ENCODE results near the gene SEC11C.

The SEC11C gene

DNA sequence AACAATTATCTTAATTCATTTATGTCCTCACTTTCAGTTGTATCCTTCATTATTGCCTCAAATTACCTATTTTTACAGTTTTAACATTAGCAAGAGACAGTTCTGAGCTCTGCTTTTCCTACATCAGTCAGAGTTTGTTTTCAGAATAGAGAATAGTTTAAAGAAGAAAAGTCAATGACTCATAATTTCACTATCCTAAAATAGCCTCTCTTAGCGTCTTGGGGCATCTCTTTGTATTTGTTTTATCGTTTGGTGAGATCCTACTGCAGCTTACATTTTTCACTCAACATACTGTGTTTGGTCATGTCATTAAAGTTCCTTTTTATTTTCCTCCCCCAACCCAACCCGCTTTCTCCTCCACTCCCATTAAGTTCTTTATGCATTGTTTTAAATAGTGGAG, 3.8 kb downstream of the SEC11C start:
- no peak for DNase-seq (ENCODE audit: low spot score)
- TF ChIP-seq, protein P1, sequence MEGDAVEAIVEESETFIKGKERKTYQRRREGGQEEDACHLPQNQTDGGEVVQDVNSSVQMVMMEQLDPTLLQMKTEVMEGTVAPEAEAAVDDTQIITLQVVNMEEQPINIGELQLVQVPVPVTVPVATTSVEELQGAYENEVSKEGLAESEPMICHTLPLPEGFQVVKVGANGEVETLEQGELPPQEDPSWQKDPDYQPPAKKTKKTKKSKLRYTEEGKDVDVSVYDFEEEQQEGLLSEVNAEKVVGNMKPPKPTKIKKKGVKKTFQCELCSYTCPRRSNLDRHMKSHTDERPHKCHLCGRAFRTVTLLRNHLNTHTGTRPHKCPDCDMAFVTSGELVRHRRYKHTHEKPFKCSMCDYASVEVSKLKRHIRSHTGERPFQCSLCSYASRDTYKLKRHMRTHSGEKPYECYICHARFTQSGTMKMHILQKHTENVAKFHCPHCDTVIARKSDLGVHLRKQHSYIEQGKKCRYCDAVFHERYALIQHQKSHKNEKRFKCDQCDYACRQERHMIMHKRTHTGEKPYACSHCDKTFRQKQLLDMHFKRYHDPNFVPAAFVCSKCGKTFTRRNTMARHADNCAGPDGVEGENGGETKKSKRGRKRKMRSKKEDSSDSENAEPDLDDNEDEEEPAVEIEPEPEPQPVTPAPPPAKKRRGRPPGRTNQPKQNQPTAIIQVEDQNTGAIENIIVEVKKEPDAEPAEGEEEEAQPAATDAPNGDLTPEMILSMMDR (conservative IDR thresholded peaks at IDR 0.05; ENCODE audit: low read depth): no peak
- H3K27ac ChIP-seq: no peak overlapping the region
- ChIA-PET CTCF (no interaction called here), POLR2A (ENCODE audit: low non-redundant PET) (no interaction called here)

DNA sequence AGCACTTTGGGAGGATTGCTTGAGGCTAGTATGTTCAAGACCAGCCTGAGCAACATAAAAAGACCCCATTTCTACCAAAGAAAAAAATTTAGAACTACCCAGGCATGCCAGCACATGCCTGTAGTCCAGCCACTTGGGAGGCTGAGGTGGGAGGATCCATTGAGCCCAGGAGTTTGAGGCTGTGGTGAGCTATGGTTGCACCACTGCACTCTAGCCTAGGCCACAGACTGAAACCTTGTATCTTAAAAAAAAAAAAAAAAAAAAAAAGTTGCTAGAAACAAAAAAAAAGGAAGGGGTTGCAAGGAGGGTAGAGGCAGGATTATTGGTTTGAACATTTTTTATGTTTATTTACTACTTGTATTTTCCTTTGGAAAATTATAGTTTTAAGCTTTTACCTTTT, 4.8 kb downstream of the SEC11C start:
- DNase-seq (ENCODE audit: low spot score): no peak
- ChIA-PET POLR2A (ENCODE audit: low non-redundant PET) (no interaction called here), CTCF (no interaction called here)
- H3K27ac ChIP-seq: no peak overlapping the region
- TF ChIP-seq, protein P1 (conservative IDR thresholded peaks at IDR 0.05; ENCODE audit: low read depth): no peak

- ChIA-PET CTCF (interaction anchor here (0.5 kb wide), 1 partner anchor 364 kb away, joined by 4 read pairs; no protein-coding TSS in a partner anchor), POLR2A (ENCODE audit: low non-redundant PET) (no interaction called here)
- H3K27ac ChIP-seq: no peak overlapping the region
- no peak for DNase-seq (ENCODE audit: low spot score)
- TF ChIP-seq, protein P1 (conservative IDR thresholded peaks at IDR 0.05; ENCODE audit: low read depth): no peak
Observed at GRCh38 chr18:59145055-59145454, 5.4 kb downstream of the SEC11C start.

DNA sequence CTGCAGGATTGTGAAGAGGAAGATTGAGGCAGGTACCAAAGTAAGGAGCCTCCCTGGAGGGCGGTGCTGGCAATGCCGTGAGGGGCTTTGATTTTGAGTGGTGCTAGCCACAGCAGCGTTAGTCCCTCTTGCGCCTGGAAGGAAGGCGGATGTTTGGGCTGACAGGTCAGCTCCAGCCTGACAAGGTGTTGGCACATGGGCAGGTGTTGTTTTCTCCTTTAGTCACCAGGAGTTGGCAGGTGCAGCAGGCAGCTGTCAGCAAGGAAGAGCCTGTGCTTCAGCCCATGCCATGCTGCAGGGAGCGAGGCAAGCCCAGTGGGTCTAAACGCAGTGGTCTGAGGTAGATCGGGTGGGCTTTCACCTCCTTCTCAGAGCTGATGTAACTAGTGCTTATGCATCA, 8.5 kb downstream of the SEC11C start:
- POLR2A ChIA-PET (ENCODE audit: low non-redundant PET): no interaction called here
- TF ChIP-seq, protein P1 (conservative IDR thresholded peaks at IDR 0.05; ENCODE audit: low read depth): no peak
- H3K27ac ChIP-seq: no peak overlapping the region
- DNase-seq (ENCODE audit: low spot score): no peak
- CTCF ChIA-PET: no interaction called here

DNA sequence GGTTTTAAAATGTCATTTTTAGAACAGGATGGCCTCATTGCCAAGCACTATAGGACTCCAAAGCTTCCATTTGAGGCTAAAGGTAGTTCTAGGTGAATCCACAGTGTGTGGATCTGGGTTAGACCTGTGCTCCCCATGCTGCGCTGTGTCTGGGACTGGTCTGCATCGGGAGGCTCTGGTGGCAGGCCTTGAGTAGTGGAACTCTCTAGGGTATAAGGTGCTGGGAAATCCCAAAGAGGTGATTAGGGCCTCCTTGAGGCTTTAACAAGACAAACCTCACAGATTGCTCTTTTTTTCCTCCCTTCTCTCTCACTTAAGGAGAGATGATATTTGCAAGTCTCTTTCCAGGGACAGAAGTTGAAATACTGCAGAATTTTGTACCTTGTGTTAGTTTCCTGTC, 9.3 kb downstream of the SEC11C start:
- TF ChIP-seq, protein P1 (conservative IDR thresholded peaks at IDR 0.05; ENCODE audit: low read depth): no peak
- DNase-seq (ENCODE audit: low spot score): no peak
- ChIA-PET POLR2A (ENCODE audit: low non-redundant PET) (no interaction called here), CTCF (no interaction called here)
- no peak overlapping the region for H3K27ac ChIP-seq

DNA sequence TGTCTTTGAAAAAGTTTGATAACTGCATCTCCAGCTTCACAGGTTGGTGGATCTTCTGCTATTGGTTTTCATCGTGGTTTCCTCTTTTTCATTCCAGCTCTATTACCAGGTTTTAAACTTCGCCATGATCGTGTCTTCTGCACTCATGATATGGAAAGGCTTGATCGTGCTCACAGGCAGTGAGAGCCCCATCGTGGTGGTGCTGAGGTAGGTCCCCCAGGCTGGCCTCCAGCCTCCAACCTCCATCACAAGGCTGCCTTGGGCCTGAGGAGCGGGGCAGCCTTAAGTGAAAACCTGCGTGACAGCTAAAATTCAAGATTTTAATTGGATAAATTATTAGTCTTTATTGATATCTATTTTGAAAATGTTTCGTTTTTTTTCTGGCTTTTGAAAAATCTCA, 9.7 kb downstream of the SEC11C start:
- TF ChIP-seq, protein P1 (conservative IDR thresholded peaks at IDR 0.05; ENCODE audit: low read depth): no peak
- no peak overlapping the region for H3K27ac ChIP-seq
- CTCF ChIA-PET: no interaction called here
- DNase-seq (ENCODE audit: low spot score): no peak
- POLR2A ChIA-PET (ENCODE audit: low non-redundant PET): no interaction called here

DNA sequence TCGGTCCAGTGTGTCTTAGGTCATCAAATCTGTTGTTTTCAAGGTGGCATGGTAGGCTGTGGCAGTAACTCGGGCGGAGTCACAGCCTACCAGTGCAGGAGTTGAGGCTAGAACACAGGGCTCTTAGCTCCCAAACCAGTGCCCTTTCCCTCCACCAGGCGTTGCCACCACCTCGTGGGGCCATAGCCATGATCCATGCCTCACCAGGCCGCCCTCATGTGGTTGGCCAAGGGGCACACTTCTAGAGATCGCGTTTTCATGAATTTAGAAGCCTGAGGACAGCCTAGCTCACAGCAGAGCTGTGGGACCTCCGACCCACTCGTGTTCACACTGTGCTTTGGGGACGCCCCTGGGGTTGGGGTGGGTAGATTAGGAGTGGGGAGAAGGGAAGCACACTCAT, 10.6 kb downstream of the SEC11C start:
- no peak overlapping the region for H3K27ac ChIP-seq
- POLR2A ChIA-PET (ENCODE audit: low non-redundant PET): no interaction called here
- CTCF ChIA-PET: no interaction called here
- TF ChIP-seq, protein P1 (conservative IDR thresholded peaks at IDR 0.05; ENCODE audit: low read depth): no peak
- no peak for DNase-seq (ENCODE audit: low spot score)

All from RWPE1 (cell line).